Measurements from ENCODE around the gene PLA2G4B.

Gene PLA2G4B

DNA sequence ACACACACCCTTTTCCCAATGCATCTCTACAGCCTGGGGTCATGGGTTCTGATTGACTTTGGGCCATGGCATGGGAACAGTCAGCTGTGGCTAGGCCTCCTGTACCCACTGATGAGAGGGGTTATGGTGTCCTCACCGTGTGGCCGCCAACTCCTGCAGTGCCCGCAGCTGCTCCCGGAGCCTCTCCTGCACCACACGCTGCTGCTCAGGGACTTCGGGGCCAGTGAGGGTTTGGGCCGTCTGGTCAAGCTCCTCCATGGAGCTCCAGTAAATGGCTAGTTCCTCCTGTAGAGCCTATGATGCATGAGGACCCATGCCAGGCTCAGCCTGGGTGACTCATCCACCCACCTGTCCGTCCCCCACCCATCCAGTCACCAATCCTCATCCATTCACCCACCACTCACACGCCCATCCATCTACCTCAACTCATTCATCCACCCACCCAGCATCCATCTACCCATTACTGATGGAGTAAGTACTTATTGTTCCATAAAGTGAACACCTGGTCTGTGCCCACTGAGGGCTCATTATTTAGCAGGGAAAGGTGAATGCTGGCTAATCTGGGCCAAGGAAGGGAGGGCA is 33.6 kb downstream of the PLA2G4B start:
- DNase-seq, result no peak

DNA sequence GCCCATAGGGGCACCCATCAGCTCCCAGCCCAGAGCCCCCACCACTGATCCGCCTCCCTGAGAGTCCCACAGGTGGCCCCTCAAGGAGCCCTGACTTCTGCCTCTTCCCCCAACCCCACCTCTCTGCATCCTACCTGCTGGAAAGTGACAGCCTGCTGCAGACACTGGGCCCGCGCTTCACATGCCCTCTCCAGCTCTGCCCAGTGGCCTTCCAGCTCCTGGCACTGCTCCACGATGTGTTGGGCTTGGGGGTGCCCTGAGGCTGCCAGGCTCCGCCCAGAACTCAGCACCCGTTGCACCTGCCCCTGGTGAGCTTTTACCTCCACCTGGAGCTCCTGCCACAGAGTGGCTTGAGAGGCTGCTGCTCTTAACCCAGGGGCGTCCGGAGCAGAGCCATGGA is 35.1 kb downstream of the PLA2G4B start:
- no peak for DNase-seq

DNA sequence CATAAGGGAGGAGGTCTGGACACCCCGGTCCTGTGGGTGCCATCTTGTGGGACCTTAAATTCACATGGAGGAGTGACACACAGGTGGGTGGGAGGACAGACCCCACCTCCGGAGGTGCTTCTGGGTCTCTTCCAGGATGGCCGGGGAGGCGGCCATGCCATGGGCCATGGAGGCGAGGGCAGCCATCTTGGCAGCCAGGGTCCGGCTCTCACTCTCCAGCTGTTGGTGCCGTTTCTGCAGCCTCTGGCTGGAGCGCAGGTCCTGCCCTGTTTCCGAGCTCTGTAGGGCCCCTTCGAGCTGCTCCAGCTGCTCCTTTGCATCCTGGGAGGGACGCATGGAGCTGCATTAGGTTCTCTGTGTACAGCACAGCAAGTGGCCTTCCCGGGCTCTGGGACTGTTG is 36.1 kb downstream of the PLA2G4B start:
- DNase-seq, result no peak

DNA sequence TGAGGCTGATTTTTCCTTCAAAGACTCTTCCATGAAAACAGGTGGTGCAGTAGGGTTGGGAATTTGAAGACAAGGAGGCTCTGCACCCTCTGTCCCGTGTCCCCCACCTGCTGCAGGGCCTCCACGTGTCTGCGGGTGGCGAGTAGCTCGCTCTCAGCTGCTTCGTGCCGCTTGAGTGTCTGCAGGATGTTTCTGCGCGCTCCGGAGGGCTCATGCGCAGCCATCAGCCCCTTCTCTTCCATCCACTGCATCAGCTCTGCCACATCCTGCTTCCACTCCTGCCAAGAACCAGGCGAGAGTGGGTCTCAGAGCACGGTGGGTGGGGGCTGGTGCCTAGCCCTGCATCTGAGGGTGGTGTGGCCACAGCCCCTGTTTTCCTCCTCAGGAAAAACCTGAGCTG is 37.4 kb downstream of the PLA2G4B start:
- DNase-seq, result no peak

DNA sequence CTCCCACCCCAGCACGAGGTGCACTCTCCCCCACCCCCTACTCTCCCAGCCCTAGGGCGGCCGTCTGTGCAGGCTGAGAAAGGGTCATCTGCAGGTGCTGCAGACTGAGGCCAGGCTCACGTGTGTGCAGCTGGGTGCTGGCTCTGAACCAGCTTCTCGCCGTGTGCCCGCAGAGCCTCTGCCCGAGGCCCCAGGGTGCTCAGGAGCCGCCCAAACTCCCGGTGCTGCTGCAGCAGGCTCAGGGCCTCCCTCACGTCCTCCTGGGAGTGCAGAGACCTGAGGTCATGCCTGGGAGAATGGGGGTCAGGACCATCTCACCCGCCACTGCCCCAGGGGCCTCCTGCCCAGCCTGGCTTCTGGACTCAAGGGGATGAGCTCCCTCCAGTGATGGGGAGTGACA is 38.0 kb downstream of the PLA2G4B start:
- no peak for DNase-seq

DNA sequence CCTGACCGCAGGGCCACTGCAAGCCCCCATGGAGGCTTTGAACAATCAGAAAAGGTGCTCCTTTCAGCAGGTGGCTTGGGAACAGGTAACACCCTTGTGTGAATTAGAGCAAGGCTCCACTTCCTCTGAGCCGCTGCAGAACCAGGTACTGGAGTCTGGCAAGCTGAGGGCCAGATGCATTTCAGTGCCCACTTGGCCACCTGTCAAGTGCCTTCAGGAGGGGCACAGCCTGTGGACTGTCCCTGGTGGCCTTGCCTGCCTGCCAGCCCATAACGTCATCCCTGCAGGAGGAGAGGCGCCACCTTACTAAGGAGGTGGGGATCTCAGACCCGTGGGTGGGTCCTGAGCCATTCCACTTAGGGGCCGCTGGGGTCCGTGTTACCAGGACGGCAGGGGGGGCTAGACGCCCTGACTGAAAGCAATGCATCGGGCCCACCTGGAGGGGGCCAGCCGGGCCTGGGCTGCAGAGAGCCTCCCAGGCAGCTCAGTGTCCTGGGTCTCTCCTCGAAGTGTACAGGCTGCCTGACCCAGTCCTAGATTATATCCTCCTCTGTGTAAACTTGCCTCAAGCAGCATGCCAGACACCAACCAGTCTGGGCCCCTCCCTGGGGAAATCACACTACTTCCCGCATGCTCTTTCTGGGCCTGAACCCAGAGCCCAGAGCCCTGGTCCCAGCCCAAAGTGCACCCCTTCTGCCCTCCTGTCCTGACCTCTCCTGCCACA is 39.1 kb downstream of the PLA2G4B start:
- no peak for DNase-seq

DNA sequence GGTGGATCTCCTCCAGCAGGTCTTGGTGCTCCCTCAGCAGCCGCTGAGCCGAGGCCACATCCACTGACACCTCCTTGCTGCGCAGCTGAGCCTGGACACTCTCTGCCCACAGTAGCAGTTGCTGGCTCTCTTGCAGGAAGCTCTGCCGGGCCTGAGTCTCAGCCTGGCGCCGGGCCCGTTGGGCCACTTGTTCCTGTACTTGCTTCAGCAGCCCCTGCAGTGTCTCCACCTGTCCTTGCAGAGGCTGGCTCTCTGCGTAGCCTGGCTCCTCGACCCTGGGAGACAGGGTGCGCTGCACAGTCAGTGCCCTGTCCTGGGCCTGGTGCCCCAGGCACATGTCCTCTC is 39.7 kb downstream of the PLA2G4B start:
- DNase-seq, result no peak

DNA sequence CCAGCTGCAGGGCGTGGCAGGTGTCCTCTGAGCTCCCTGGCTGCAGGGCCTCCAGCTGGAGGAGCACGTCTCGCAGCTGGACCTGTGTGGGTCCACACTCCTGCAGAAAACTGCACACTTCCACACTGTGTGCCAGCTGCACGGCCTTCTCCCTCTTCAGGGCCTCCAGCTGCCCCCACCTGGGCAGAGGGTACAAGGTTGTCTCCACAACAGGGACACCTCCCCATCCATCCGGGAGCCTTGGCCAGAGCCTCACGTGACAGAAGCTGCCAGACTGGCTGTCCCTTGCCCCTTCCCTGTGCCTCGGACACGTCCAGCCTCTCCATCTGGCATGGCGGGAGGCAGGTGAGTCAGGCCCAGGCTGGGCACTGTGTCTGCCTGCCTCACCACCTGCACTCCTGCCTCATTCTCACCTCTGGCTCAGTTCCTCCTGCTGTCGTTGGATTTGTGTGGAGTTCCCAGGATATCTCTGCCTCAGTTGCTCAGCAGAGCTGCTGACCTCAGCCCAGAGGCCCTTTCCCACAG is 40.7 kb downstream of the PLA2G4B start:
- DNase-seq, result no peak

DNA sequence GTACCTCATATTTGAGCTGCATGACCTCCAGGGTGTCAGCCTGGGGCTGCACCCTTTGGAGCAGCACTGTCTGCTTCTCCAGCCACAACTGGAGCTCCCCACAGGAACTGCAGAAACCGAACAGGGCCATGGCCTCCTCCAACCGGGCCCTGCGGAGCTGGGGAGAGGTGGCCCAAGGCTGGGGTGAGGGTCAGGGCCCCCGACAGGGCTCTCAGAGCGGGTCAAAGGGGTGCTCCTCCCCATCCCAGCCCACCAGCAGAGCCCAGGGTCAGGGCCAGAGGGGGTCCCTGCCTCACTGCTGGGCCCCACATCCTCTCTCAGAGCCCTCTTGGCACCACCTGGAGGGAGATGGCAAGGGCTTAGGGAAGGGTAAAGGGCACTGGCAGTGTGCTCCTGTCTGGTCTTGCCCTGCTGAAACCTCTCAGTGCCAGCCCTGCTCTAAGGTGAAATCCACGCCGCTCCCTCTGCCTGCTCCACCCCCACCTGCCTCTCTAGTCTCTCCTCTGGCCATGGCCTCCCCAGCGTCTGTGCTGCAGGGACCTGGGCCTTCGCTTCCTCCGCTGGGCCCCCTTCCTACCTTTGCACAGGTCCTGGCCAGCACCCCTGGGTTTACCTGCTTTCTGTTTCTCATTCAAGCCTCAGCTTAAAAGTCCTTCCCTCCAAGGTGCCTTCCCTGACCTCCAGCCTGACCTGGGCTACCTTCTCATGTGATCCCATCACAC is 41.7 kb downstream of the PLA2G4B start:
- no peak for DNase-seq

DNA sequence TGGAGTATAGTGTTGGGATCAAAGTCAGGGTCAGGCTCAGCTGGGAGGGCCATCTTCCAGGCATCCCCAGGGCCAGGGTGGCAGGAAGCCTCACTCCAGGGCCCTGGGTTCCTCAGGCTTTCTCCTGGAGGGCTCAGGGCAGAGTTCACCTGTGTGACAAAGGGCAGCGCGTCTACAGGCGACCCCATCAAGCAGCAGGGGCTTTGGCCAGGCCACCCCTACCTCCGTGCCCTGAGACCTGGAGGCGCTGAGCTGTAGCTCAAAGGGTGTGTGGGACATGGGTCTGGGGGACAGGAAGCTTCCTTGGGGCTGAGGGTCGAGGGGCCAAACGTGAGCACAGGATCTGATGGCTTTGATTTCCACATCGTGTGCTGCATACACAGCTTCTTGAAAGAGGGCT is 42.4 kb downstream of the PLA2G4B start:
- no peak for DNase-seq

DNA sequence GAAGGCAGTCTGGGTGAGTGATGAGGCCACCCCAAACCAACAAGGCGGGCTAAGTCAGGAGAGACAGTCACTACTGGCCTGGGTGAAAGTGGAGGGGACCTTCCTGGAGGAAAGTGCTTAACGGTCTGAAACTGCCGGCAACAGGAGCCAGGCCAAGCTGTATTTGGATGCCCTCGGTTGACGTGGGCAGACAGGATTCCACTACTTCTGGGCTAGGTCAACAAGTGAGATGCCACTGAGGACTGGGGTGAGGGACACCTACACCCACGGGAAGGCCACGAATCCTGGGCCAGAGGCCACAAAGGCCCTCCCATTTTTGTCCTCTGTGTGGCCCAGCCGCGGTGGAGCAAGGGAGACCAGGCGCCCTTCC is 42.9 kb downstream of the PLA2G4B start:
- DNase-seq, result no peak

DNA sequence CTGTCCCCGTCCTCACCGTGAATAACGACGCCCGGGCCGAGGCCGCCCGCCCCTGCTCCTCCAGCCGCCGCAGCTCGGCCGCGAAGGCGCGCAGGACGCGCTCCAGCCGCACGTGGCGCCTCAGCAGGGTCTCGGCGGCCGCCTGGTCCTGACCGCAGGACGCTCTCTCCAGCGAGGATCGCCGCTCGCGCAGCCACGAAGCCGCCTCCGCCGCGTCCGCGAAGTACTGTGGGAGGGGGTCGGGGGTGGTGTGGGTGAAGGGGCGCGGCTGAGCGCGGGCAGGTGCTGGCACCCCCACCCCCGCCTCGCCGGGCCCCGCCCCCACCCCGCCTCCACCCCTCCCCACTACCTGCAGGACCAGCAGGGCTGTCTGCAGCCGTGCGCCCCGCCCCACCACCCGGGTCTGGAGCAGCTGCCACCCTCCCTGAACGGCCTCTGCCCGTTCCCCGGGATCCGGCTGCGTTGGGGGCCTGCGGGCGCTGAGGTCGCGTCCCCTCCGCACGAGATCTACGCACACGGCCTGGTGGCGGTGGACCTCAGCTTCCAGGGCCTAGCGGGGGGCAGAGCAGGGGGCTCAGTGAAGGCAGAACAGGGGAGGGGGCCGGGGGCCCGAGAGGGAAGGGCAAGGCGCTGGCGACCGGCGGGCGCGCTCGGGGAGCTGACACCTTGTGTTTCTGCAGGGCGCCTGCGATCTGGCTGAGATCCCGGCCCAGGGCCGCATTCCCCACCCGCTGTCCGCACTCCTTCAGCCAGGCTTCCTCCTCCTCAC is 43.5 kb downstream of the PLA2G4B start:
- DNase-seq, result no peak

DNA sequence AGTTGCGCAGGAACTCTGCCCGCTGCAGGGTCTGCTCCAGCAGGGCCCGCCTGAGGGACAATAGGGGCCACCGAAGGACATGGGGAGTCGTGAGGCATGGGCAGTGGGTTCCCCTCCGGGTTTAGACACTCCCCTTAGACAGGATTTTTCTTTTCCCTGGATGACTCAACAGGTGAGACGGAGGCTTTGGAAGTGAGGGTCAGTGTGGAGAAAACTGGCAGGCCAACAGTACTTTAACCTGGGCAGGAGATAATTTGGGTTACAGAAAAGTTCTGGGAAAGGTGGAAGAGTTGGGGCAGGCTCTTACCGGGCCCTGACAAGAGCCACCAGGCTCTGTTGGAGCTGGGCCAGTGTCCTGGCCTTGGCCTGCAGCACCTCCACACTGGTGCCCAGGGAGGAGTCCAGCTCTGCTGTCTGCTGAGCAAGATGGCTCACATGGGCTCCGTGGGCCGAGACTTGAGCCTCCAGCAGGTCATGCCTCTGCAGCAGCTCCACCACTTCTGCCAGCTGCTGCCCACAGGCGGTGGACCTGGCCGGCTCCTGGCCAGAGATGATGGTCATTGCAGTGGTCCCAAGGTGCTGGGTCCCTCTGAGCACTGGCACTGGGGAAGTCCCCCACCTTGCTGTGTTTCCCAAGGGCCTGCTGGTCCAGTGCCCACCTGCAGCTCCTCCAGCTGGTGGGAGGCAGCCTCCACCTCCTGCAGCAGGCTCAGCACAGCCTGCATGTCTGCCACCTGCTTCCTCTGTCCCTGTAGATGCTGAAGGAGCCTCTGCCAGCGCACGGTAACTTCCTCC is 44.2 kb downstream of the PLA2G4B start:
- DNase-seq, result no peak

DNA sequence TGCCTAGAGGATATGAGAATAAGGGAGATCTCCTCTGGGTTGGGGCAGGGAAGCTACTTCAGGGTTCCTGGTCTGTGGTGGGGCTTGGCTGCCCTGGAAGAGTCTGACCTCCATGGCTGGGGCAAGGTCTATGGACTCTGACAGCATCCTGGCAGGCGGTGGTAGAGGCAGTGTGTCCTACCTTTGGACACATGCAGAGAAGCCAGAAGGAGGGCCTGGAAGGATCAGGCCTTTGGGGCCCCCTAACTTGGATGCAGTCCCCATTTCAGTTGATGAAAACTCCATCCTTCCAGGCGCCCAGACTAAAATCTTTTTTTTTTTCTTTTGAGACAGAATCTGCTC is 44.8 kb downstream of the PLA2G4B start:
- no peak for DNase-seq

DNA sequence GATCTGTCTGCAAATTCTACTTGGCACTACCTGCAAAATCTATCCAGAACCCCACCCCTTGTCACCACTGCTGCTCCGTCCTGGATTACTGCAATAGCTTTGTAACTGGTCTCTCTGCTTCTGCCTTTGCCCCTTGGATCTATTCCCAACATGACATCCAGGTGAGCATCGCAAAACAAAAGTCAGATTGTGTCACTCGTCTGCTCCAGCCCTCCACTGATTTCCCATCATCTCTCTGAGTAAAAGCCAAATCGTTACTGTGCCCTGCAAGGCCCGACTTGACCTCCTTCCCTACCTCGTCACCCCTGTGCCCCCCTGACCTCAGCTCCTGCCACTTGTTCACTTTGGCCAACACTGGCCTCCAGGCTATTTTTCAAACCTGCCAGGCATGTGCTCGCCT is 45.8 kb downstream of the PLA2G4B start:
- no peak for DNase-seq

DNA sequence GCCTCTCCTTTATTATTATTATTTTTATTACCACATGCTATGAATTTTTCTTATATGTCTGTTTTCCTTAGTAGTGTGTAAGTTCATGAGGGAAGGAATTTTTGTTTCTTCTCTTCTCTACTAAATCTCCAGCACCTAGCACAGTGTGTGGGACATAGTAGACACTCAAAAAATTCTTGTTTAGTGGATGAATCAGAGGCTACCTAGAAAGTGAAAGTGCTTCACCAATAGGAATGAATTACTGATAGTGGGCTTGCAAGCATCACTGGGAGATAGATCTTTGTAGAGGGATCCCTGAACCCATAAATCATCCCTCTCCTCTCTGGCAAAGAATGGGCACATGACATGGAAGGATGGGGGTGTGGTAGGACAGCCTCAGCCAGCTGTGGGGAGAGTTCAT is 46.7 kb downstream of the PLA2G4B start:
- DNase-seq, result no peak

DNA sequence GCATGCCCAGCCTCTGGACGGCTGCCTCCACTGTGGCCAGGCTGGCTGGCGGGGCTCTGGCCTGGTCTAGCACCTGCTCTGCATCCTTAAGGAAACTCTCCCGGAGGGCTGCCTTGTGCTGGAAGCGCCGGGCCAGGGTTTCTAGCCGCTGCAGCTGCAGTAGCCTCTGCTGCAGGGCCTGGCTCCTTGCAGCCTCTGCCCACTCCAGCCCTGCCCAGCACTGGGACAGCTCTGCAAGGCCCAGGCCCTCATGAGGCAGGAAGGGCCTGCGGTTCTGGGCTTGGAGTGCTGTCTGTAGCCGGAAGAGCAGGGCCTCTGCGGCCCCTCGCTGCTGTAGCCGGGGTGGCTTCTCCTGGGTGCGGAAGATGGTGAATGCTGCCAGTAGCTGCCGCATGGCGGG is 47.2 kb downstream of the PLA2G4B start:
- DNase-seq, result no peak

DNA sequence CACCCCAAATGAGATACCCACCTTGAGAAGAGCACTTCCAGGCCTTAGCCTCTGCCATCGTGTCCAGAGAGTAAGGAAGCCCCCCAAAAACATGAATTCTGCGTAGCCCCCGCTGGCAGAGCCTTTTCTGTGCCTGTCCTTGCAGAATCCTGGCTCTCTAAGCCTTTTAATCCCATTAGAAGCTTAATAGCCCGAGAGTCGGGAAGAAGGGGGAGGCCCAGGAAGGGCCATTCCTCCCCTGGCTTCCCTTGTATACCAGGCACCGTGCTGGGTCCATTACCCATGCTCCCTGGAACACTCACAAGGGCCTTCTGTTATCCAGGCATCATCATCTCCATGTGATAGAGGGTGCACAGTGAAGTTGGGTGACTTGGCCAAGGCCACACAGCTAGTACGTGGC is 48.1 kb downstream of the PLA2G4B start:
- DNase-seq, result no peak

DNA sequence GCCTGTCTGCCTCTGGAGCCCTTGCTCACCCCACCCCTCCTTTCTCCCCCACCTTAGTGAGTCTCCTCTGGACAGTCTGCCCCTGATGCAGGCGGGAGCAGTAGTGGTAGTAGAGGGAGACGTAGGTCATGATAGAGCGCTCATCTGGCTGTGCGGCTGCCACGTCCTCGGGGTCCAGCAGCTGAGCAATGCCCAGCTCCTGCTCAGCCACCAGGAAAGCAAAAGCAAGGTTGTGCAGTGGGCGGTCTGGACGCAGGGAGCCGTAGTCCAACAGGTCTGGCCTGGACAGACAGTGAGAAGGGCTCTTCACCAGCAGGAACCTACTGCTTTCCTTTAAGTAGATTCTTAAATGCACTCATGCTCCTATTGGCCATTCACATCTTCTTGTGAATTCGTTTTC is 48.5 kb downstream of the PLA2G4B start:
- DNase-seq, result no peak

DNA sequence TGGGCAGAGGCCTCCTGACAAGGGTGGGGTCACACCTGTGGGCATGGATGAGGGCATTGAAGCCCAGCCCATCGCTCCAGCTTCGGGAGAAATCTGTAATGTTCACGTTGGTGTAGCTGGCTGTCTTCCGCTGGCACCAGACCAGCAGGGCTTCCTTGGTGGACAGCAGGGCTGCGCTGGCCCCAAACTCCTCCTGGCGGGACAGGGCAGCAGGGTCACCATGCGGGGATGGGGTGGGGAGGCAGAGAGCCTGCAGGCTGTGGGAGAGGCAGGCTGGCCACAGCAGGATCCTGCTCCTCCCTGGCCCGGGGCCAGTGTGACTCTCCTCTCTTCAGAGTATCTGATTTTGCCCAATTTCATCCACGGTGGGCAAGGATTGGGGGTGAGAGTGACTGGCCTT is 49.2 kb downstream of the PLA2G4B start:
- no peak for DNase-seq

DNA sequence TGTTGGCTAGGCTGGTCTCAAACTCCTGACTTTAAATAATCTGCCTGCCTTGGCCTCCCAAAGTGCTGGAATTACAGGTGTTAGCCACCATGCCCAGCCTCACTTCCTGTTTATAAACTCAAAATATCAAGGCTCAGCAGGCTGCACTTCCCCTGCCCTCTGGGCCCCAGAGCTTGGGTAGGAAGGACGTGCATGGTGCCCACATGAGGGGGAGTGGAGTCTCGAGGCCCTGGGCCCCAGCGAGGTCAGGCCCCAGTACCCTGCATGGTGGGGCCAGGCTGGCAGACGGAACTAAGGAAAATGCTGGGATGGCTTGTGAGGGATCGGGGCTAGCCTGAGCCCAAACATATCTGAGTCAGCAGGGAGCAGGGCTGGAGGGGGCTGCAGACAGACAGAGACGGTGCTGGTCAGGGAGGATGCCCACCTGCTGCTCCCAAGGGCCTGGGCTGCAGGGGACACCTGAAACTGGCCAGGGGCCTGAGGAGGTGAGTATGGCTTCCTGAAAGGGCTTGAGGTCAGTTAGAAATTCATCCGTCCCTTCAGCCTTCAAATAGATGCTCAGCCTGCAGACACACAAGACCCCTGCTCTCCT is 50.1 kb downstream of the PLA2G4B start:
- DNase-seq, result no peak

DNA sequence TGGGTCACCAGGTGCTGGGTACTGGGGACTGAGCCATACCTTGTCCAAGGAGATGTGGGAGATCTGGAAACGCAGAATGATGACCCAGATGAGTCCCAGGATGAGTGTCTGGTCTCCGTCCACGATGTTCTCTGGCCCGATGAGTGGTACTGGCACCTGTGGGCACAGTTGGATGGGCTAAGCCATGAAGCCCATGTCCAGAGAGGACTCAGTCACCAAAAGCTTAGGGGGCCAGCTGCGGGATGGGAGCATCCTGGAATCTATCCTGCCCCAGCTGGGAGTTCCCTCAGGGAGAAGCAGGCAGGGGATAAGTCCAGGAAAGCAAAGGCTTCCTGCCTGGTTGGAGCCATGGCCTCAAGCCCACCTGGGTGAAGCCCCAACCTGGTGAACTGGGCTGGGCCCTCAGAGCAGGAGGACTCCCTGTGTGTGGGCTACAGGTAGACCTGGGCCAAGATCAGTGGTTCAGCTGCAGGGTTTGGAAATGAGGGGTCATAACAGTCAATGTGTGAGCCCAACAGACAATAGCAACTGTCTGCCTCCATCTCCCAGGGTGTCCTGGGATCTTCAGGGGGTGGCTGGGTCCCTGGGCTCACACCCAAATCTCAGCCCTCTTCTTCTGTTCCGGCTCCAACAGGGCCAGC is 51.5 kb downstream of the PLA2G4B start:
- DNase-seq, result no peak
